ENCODE measurements around the gene GAS2. TPM values are rescaled to one million over a fixed set of nuclear protein-coding genes. Genes with fewer than 3 reads are reported as not detected.

The GAS2 gene
- total and polyA plus RNA-seq, 2 donors (not counting 1 experiment from before 2014, with no cell fraction given) = 2.5 to 6.5 TPM

- no peak for ATAC-seq (ENCODE audit: low read depth)
- Mint-ChIP-seq H3K27ac (no peak overlapping the region), H3K4me3 (no peak overlapping the region), H3K9me3 (ENCODE audit: insufficient read depth) (no peaks in the 10 kb centered on the region), H3K4me1 (no peaks in the 10 kb centered on the region), H3K27me3 (peaks cover 5% of the 10 kb centered on the region)
- intact Hi-C loops (cut with micrococcal nuclease) = no loop called here
- H3K9ac ChIP-seq (ENCODE audit: low read length) = no peak overlapping the region
- no peaks in the 10 kb centered on the region for H3K36me3 ChIP-seq (replicated peaks in 1 of 2; ENCODE audit: control extremely low read depth in 1 of 2, control insufficient read depth in 1 of 2, extremely low read depth in 1 of 2, insufficient read depth in 2 of 2, low read length in 1 of 2)
- H3K79me2 ChIP-seq (ENCODE audit: control insufficient read depth, insufficient read depth, low read length) = no peaks in the 10 kb centered on the region
- no peaks in the 10 kb centered on the region for H3K4me1 ChIP-seq (ENCODE audit: control insufficient read depth in 2 of 2, insufficient read depth in 2 of 2, low read length in 2 of 2)
- TF ChIP-seq EZH2 (IDR thresholded peaks at IDR 0.05; ENCODE audit: borderline replicate concordance, insufficient read depth, low read depth, low read length, poor library complexity, severe bottlenecking) (no peak), CTCF (IDR thresholded peaks at IDR 0.05) (no peak)
- WGBS (ENCODE audit: insufficient coverage) = 93% methylated on average over 3 of the region's 3 CpGs
- H3K4me3 ChIP-seq (ENCODE audit: control extremely low read depth in 1 of 5, extremely low read depth in 1 of 5, insufficient read depth in 1 of 5, low read depth in 2 of 5, low read length in 4 of 5) = no peak overlapping the region
- no peaks in the 10 kb centered on the region for H3K27me3 ChIP-seq (replicated peaks in 1 of 4; ENCODE audit: control extremely low read depth in 1 of 4, control insufficient read depth in 3 of 4, insufficient read depth in 4 of 4, low read length in 3 of 4)
- H3K27ac ChIP-seq (ENCODE audit: low read length in 2 of 2) = no peak overlapping the region
- H3K4me2 ChIP-seq (replicated peaks; ENCODE audit: low read depth, low read length, poor library complexity, severe bottlenecking) = no peak overlapping the region
- ChIA-PET CTCF (interaction anchor here (1.2 kb wide), 1 partner anchor 459 kb away, joined by 4 read pairs; no protein-coding TSS in a partner anchor), POLR2A (no interaction called here)
- no peaks in the 10 kb centered on the region for H4K20me1 ChIP-seq (ENCODE audit: control insufficient read depth, insufficient read depth, low read length, poor library complexity, severe bottlenecking)
- no peak overlapping the region for H2AFZ ChIP-seq (ENCODE audit: insufficient read depth, low read depth, low read length, poor library complexity, severe bottlenecking)
- DNase-seq = no peak
- H3K9me3 ChIP-seq (ENCODE audit: control extremely low read depth in 1 of 3, control insufficient read depth in 2 of 3, insufficient read depth in 1 of 3, low read length in 2 of 3) = no peaks in the 10 kb centered on the region
These were observed 126.1 kb downstream of the GAS2 start for GRCh38 chr11:22792497-22792896.

GRCh38 chr11:22795914-22796313 is 129.5 kb downstream of the GAS2 start:
- intact Hi-C loops (cut with micrococcal nuclease) = no loop called here
- ChIA-PET CTCF (interaction anchor here (3.6 kb wide), 1 partner anchor 8 kb away, joined by 18 read pairs; no protein-coding TSS in a partner anchor), POLR2A (no interaction called here)
- Histone ChIP-seq H3K4me1 (ENCODE audit: control insufficient read depth in 2 of 2, insufficient read depth in 2 of 2, low read length in 2 of 2) (no peaks in the 10 kb centered on the region), H3K9me3 (ENCODE audit: control extremely low read depth in 1 of 3, control insufficient read depth in 2 of 3, insufficient read depth in 1 of 3, low read length in 2 of 3) (no peaks in the 10 kb centered on the region), H3K27me3 (replicated peaks in 1 of 4; ENCODE audit: control extremely low read depth in 1 of 4, control insufficient read depth in 3 of 4, insufficient read depth in 4 of 4, low read length in 3 of 4) (peaks cover 0 to 3% (median 0%) of the 10 kb centered on the region in 4 experiments), H2AFZ (ENCODE audit: insufficient read depth, low read depth, low read length, poor library complexity, severe bottlenecking) (no peak overlapping the region), H3K36me3 (replicated peaks in 1 of 2; ENCODE audit: control extremely low read depth in 1 of 2, control insufficient read depth in 1 of 2, extremely low read depth in 1 of 2, insufficient read depth in 2 of 2, low read length in 1 of 2) (no peaks in the 10 kb centered on the region), H3K27ac (ENCODE audit: low read length in 2 of 2) (no peak overlapping the region), H4K20me1 (ENCODE audit: control insufficient read depth, insufficient read depth, low read length, poor library complexity, severe bottlenecking) (no peaks in the 10 kb centered on the region), H3K9ac (ENCODE audit: low read length) (no peak overlapping the region), H3K4me3 (ENCODE audit: control extremely low read depth in 1 of 5, extremely low read depth in 1 of 5, insufficient read depth in 1 of 5, low read depth in 2 of 5, low read length in 4 of 5) (no peak overlapping the region), H3K4me2 (replicated peaks; ENCODE audit: low read depth, low read length, poor library complexity, severe bottlenecking) (no peak overlapping the region), H3K79me2 (ENCODE audit: control insufficient read depth, insufficient read depth, low read length) (no peaks in the 10 kb centered on the region)
- no peaks in the 10 kb centered on the region for H3K4me1 Mint-ChIP-seq
- H3K4me3 Mint-ChIP-seq = no peak overlapping the region
- 100% methylated on average over 1 of the region's 1 CpG for WGBS (ENCODE audit: insufficient coverage)
- TF ChIP-seq CTCF (IDR thresholded peaks at IDR 0.05) = no peak
- TF ChIP-seq EZH2 (IDR thresholded peaks at IDR 0.05; ENCODE audit: borderline replicate concordance, insufficient read depth, low read depth, low read length, poor library complexity, severe bottlenecking) = no peak
- DNase-seq (no peak), ATAC-seq (ENCODE audit: low read depth) (no peak)
- H3K9me3 Mint-ChIP-seq (ENCODE audit: insufficient read depth) = no peaks in the 10 kb centered on the region
- no peak overlapping the region for H3K27ac Mint-ChIP-seq
- peaks cover 14% of the 10 kb centered on the region for H3K27me3 Mint-ChIP-seq

Measured in B cell (primary cell).